Sigmoid colon (tissue), 4 donors: Measurements from ENCODE around the gene PTBP1.

Experiments
- EP300 ChIP-seq, 4 donors: sonication (generic); formaldehyde crosslinking; IDR thresholded peaks; one replicate each; pipeline ENCODE4 v1.6.1; 2017; ENCODE audit warnings: antibody characterized with exemption in 4 of 4
- POLR2A ChIP-seq, 2 donors: fragments of 450-650 bp; IDR thresholded peaks; one replicate each; pipeline ENCODE4 v1.6.1; 2016; ENCODE audit warnings: antibody characterized with exemption in 2 of 2, mild to moderate bottlenecking in 2 of 2, moderate library complexity in 2 of 2
- TF ChIP-seq, protein P1 (sequence below), 4 experiments: fragments of 450-650 bp in 3 of 4; fragments of 200-600 bp in 1 of 4; IDR thresholded peaks; one replicate each; pipeline ENCODE4 v1.5.1; 2016 to 2019; ENCODE audit warnings: antibody characterized with exemption in 4 of 4, mild to moderate bottlenecking in 3 of 4, moderate library complexity in 2 of 4

- TF ChIP-seq, protein P1, sequence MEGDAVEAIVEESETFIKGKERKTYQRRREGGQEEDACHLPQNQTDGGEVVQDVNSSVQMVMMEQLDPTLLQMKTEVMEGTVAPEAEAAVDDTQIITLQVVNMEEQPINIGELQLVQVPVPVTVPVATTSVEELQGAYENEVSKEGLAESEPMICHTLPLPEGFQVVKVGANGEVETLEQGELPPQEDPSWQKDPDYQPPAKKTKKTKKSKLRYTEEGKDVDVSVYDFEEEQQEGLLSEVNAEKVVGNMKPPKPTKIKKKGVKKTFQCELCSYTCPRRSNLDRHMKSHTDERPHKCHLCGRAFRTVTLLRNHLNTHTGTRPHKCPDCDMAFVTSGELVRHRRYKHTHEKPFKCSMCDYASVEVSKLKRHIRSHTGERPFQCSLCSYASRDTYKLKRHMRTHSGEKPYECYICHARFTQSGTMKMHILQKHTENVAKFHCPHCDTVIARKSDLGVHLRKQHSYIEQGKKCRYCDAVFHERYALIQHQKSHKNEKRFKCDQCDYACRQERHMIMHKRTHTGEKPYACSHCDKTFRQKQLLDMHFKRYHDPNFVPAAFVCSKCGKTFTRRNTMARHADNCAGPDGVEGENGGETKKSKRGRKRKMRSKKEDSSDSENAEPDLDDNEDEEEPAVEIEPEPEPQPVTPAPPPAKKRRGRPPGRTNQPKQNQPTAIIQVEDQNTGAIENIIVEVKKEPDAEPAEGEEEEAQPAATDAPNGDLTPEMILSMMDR (IDR thresholded peaks at IDR 0.05): no peak
- TF ChIP-seq EP300 (IDR thresholded peaks at IDR 0.05): no peak
- no peak for TF ChIP-seq POLR2A (IDR thresholded peaks at IDR 0.05)
Observed at GRCh38 chr19:796692-797527, at the start of gene PTBP1.
